H1 (cell line): ENCODE data around the gene ERC1. TPM values are rescaled to one million over a fixed set of nuclear protein-coding genes. Genes with fewer than 3 reads are reported as not detected.

Source experiments
- polyA plus RNA-seq, 7 experiments: library from polyadenylated mRNA; depleted of rRNA in 3 of 7; stranded (reverse) in 5 of 7; unstranded in 2 of 7; fragments of >200 nt in 5 of 7; fragments of 200-250 nt in 2 of 7; gene quantifications; 1 replicate in 5 of 7; 2 replicates in 1 of 7; 4 replicates in 1 of 7; pipeline versions ENCODE4 v1.2.1 to v1.2.3, GENCODE V29; 2011 to 2013; ENCODE audit warnings: missing spikeins in 2 of 7, mixed read lengths in 2 of 7
- total RNA-seq: library from RNA; stranded (reverse); fragmentation: NEBNext Ultra II Directional; extraction: Animal tissue kit (Norgen Biotek cat#: 25700); gene quantifications from 2 replicates; pipeline ENCODE4 v1.2.1, GENCODE V29; 2021
- TF ChIP-seq, protein P1 (sequence below): fragments of 300-600 bp; sonication (generic); IDR thresholded peaks from 2 replicates; pipeline ENCODE4 v1.7.1; 2012; ENCODE audit warnings: low read length, moderate library complexity, mild to moderate bottlenecking, inconsistent platforms; ENCODE audit not compliant: insufficient replicate concordance

The ERC1 gene
- total and polyA plus RNA-seq, 2 of the 8 experiments (the other 6 are each of a cell fraction or from before 2014, with no cell fraction given) = 7.8 to 45.7 TPM

DNA sequence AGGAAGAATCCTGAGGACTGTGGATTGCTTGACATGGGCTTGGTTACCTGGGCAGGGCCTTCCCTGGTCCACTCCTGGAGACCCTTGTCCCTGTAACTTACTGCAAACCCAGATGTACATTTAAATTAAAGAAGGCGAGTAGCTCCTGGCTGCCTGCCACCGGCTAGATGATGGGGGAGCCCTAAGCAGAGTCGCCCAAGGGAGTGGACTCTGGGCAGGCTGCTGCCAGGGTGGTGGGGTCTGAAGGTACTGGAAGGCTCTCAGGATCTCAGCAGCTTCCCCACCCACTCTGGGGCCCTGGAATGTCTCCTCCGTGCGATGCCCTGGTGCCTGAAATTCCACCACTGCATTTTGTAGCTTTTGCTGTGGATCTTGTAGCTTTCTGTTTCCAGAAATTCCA is 528.6 kb downstream of the ERC1 start (continued):
- TF ChIP-seq, protein P1, sequence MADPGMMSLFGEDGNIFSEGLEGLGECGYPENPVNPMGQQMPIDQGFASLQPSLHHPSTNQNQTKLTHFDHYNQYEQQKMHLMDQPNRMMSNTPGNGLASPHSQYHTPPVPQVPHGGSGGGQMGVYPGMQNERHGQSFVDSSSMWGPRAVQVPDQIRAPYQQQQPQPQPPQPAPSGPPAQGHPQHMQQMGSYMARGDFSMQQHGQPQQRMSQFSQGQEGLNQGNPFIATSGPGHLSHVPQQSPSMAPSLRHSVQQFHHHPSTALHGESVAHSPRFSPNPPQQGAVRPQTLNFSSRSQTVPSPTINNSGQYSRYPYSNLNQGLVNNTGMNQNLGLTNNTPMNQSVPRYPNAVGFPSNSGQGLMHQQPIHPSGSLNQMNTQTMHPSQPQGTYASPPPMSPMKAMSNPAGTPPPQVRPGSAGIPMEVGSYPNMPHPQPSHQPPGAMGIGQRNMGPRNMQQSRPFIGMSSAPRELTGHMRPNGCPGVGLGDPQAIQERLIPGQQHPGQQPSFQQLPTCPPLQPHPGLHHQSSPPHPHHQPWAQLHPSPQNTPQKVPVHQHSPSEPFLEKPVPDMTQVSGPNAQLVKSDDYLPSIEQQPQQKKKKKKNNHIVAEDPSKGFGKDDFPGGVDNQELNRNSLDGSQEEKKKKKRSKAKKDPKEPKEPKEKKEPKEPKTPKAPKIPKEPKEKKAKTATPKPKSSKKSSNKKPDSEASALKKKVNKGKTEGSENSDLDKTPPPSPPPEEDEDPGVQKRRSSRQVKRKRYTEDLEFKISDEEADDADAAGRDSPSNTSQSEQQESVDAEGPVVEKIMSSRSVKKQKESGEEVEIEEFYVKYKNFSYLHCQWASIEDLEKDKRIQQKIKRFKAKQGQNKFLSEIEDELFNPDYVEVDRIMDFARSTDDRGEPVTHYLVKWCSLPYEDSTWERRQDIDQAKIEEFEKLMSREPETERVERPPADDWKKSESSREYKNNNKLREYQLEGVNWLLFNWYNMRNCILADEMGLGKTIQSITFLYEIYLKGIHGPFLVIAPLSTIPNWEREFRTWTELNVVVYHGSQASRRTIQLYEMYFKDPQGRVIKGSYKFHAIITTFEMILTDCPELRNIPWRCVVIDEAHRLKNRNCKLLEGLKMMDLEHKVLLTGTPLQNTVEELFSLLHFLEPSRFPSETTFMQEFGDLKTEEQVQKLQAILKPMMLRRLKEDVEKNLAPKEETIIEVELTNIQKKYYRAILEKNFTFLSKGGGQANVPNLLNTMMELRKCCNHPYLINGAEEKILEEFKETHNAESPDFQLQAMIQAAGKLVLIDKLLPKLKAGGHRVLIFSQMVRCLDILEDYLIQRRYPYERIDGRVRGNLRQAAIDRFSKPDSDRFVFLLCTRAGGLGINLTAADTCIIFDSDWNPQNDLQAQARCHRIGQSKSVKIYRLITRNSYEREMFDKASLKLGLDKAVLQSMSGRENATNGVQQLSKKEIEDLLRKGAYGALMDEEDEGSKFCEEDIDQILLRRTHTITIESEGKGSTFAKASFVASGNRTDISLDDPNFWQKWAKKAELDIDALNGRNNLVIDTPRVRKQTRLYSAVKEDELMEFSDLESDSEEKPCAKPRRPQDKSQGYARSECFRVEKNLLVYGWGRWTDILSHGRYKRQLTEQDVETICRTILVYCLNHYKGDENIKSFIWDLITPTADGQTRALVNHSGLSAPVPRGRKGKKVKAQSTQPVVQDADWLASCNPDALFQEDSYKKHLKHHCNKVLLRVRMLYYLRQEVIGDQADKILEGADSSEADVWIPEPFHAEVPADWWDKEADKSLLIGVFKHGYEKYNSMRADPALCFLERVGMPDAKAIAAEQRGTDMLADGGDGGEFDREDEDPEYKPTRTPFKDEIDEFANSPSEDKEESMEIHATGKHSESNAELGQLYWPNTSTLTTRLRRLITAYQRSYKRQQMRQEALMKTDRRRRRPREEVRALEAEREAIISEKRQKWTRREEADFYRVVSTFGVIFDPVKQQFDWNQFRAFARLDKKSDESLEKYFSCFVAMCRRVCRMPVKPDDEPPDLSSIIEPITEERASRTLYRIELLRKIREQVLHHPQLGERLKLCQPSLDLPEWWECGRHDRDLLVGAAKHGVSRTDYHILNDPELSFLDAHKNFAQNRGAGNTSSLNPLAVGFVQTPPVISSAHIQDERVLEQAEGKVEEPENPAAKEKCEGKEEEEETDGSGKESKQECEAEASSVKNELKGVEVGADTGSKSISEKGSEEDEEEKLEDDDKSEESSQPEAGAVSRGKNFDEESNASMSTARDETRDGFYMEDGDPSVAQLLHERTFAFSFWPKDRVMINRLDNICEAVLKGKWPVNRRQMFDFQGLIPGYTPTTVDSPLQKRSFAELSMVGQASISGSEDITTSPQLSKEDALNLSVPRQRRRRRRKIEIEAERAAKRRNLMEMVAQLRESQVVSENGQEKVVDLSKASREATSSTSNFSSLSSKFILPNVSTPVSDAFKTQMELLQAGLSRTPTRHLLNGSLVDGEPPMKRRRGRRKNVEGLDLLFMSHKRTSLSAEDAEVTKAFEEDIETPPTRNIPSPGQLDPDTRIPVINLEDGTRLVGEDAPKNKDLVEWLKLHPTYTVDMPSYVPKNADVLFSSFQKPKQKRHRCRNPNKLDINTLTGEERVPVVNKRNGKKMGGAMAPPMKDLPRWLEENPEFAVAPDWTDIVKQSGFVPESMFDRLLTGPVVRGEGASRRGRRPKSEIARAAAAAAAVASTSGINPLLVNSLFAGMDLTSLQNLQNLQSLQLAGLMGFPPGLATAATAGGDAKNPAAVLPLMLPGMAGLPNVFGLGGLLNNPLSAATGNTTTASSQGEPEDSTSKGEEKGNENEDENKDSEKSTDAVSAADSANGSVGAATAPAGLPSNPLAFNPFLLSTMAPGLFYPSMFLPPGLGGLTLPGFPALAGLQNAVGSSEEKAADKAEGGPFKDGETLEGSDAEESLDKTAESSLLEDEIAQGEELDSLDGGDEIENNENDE = no peak
